HFFc6 (cell line): ENCODE measurements around the gene SEC11A. TPM values are rescaled to one million over a fixed set of nuclear protein-coding genes. Genes with fewer than 3 reads are reported as not detected.

Source experiments
- DNase-seq: peaks from one replicate; pipeline ENCODE4 v3.0.0-alpha.2; 2018
- H3K27ac Mint-ChIP-seq: 2 replicates; pipeline ENCODE4 v1.8.0; 2020; ENCODE audit warnings: mild to moderate bottlenecking, mixed read lengths
- H3K27me3 Mint-ChIP-seq: 2 replicates; pipeline ENCODE4 v1.8.0; 2021; ENCODE audit warnings: mild to moderate bottlenecking, moderate library complexity, mixed read lengths; ENCODE audit not compliant: insufficient read depth
- H3K36me3 Mint-ChIP-seq: 2 replicates; pipeline ENCODE4 v1.8.0; 2021; ENCODE audit warnings: low read depth, mixed read lengths
- H3K4me1 Mint-ChIP-seq: 2 replicates; pipeline ENCODE4 v1.8.0; 2020; ENCODE audit warnings: low read depth, mixed read lengths
- H3K4me3 Mint-ChIP-seq: 2 replicates; pipeline ENCODE4 v1.8.0; 2020; ENCODE audit warnings: mild to moderate bottlenecking, moderate library complexity, mixed read lengths
- H3K9me3 Mint-ChIP-seq: 2 replicates; pipeline ENCODE4 v1.8.0; 2020; ENCODE audit warnings: mild to moderate bottlenecking, mixed read lengths
- total RNA-seq, 6 experiments: library from RNA; stranded (reverse); fragmentation: NEBNext Ultra II Directional; extraction: Animal tissue kit (Norgen Biotek cat#: 25700); gene quantifications; 2 replicates in 1 of 6; 3 replicates in 5 of 6; pipeline ENCODE4 v1.2.3, GENCODE V29; 2021
- TF ChIP-seq, protein P1 (sequence below): fragments of 200-600 bp; sonication (generic); IDR thresholded peaks from 2 replicates; pipeline ENCODE4 v1.5.0; 2021; ENCODE audit warnings: antibody characterized with exemption, mild to moderate bottlenecking

Gene SEC11A
- total RNA-seq, 6 experiments from 2014 or later: 203 to 230 (median 221) TPM

DNA sequence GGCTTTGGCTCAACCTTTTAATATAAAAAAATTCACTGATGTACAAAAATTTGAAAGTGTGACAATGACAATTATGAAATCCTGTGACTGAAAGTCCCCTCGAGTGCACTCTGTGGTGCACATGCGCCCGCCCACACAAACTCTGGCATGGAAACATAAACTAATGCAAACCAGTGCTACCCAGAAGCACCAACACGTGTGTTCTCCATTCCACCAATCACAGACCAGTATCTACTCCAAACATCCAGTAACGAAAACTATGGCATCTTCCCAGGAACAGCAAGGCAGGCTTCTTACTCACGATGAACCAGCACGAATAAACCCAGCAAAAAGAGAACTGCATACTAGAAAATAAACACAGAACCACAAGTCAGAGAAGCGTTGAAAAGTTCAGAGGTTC lies 46.2 kb downstream of the SEC11A start:
- Mint-ChIP-seq H3K36me3 (peaks cover 53% of the 10 kb centered on the region), H3K9me3 (no peaks in the 10 kb centered on the region), H3K27me3 (no peaks in the 10 kb centered on the region; the same call in none of the 2 replicates), H3K4me3 (no peak overlapping the region), H3K4me1 (peaks cover 43% of the 10 kb centered on the region), H3K27ac (no peak overlapping the region)
- TF ChIP-seq, protein P1, sequence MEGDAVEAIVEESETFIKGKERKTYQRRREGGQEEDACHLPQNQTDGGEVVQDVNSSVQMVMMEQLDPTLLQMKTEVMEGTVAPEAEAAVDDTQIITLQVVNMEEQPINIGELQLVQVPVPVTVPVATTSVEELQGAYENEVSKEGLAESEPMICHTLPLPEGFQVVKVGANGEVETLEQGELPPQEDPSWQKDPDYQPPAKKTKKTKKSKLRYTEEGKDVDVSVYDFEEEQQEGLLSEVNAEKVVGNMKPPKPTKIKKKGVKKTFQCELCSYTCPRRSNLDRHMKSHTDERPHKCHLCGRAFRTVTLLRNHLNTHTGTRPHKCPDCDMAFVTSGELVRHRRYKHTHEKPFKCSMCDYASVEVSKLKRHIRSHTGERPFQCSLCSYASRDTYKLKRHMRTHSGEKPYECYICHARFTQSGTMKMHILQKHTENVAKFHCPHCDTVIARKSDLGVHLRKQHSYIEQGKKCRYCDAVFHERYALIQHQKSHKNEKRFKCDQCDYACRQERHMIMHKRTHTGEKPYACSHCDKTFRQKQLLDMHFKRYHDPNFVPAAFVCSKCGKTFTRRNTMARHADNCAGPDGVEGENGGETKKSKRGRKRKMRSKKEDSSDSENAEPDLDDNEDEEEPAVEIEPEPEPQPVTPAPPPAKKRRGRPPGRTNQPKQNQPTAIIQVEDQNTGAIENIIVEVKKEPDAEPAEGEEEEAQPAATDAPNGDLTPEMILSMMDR: no peak
- no peak for DNase-seq

DNA sequence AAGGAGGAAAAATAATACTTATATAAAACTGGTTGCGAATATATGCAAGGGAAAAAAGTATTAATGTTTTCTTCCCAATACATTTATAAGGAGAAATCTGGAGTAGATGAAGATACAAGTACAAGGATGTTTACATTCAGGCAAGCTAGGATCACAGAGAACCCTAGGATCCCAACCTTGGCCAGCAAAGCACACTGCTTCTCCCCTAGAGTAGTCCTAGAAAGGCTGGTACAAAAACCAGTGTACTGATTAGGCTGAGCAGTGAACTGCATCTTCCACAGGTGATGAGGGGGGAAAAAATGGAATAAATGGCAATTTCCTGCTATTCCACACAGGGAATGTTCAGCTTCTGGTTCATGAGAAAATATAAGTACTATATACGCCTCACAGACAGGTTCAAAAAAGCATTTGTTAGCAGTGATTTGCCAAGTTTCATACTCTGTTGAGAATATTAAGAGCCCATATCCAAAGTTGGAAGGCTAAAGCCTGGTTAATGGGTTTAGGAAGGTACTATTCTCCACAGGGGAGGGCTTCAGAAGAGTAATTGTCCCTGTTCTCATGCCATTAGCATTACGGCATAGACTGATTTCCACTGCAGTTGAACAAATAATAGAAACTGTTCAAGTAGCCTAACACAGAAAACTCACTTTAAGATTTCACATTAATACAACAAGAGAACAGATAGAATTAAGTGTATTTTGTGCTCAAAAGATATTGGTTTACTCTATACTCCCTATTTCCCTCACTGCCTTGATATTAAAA lies 47.5 kb downstream of the SEC11A start:
- H3K36me3 Mint-ChIP-seq: peaks cover 45% of the 10 kb centered on the region
- H3K4me3 Mint-ChIP-seq: no peak overlapping the region
- H3K4me1 Mint-ChIP-seq: peaks cover 43% of the 10 kb centered on the region
- TF ChIP-seq, protein P1: no peak
- no peak for DNase-seq
- H3K27ac Mint-ChIP-seq: peak overlapping the region; percentile 52
- no peaks in the 10 kb centered on the region for H3K9me3 Mint-ChIP-seq
- H3K27me3 Mint-ChIP-seq: no peaks in the 10 kb centered on the region; the same call in none of the 2 replicates

DNA sequence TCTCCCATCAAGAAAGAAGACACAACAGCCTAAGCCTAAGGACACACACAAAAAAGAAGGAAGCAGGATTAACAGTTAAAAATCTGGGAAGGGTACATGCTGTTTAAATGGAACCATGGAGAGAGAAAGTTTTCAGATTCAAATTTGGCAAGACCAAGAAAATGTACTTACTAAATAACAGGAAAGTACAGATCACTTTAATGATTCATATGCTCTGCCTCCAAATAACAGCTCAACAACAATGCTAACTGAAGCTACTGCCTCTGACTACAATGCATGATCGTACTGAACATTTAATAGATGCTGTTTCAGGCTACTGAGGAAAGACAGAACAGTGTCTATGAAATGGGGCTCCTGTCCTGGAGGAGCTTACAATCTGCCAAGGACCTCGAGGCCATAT lies 49.6 kb downstream of the SEC11A start:
- TF ChIP-seq, protein P1: no peak
- no peaks in the 10 kb centered on the region; the same call in none of the 2 replicates for H3K27me3 Mint-ChIP-seq
- H3K36me3 Mint-ChIP-seq: peaks cover 40% of the 10 kb centered on the region
- no peak overlapping the region for H3K27ac Mint-ChIP-seq
- peaks cover 34% of the 10 kb centered on the region for H3K4me1 Mint-ChIP-seq
- H3K9me3 Mint-ChIP-seq: no peaks in the 10 kb centered on the region
- no peak for DNase-seq
- H3K4me3 Mint-ChIP-seq: no peak overlapping the region

DNA sequence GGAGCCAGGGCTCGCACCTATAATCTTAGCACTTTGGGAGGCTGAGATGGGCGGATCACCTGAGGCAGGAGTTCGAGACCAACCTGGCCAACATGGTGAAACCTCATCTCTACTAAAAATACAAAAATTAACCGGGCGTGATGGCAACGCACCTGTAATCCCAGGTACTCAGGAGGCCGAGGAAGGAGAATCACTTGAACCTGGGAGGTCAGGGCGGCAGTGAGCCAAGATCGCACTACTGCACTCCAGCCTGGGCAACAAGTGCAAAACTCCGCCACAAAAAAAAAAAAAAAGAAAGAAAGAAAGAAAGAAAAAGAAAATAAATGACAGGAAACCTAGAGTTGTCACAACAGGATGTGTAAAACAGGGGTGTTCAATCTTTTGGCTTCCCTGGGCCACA lies 54.9 kb downstream of the SEC11A start:
- no peak for DNase-seq
- Mint-ChIP-seq H3K9me3 (no peaks in the 10 kb centered on the region), H3K27ac (no peak overlapping the region), H3K36me3 (peaks cover 7% of the 10 kb centered on the region; the same call in 1 of the 2 replicates), H3K27me3 (no peaks in the 10 kb centered on the region; the same call in 1 of the 2 replicates), H3K4me1 (peaks cover 22% of the 10 kb centered on the region), H3K4me3 (no peak overlapping the region)
- TF ChIP-seq, protein P1: no peak

DNA sequence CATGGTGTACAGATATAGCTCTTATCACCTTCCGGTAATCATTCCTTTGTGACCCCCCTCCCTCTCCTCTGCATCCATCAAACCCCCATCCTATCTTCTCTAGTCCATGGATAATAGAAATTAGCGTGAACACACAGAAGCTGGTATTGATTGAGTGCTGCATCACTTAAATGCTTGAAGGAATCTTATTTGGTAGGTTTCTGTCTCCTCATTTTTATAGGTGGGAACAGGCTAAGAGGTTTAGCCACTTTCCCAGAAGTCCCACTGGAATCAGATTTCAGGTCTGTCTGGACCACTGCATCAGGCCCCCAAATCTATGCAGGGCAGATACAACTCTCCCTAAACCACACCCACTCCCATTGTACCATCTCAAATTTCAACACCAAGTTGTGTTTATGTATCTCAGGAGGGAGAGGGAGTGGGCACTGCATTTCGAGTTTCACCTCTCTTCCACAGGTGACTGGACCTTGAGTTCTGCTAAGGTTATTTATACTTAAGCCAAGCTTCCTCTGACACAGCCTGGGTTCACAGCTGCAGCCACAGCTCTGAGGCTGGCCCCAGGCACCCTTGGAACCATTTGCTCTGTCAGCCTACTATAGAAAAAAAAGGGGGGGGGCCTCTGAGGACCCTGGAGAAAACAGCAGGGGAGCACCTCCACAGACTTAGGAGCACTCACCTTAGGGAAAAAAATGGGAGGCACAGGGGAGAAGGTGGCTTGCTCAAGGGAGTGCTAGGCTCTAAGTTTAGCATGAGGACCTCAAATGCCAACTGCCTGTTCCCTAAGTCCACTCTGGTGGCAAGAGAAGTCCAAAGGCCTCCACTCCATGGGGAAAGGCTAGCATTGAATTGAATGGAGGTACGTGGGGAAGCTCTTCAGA lies 55.8 kb downstream of the SEC11A start:
- Mint-ChIP-seq H3K9me3 (no peaks in the 10 kb centered on the region), H3K36me3 (peaks cover 5% of the 10 kb centered on the region; the same call in 1 of the 2 replicates), H3K4me3 (no peak overlapping the region), H3K27ac (no peak overlapping the region; the same call in 1 of the 2 replicates), H3K27me3 (no peaks in the 10 kb centered on the region; the same call in 1 of the 2 replicates), H3K4me1 (peaks cover 30% of the 10 kb centered on the region)
- TF ChIP-seq, protein P1: no peak
- no peak for DNase-seq
